HG02870 (cell line): ENCODE results near the gene ZNF536.
"Not testable (repeated sequence)": the region's sequence is repeated elsewhere in the genome, so short reads cannot be mapped to it uniquely, and the experiment has no call there.

ENCODE experiments used
- ATAC-seq: cut with Tn5 transposase; IDR thresholded peaks from one replicate; pipeline ENCODE4 v1.9.1; 2021; ENCODE audit warnings: mild to moderate bottlenecking, moderate library complexity; ENCODE audit not compliant: unreplicated experiment

ZNF536 gene

DNA sequence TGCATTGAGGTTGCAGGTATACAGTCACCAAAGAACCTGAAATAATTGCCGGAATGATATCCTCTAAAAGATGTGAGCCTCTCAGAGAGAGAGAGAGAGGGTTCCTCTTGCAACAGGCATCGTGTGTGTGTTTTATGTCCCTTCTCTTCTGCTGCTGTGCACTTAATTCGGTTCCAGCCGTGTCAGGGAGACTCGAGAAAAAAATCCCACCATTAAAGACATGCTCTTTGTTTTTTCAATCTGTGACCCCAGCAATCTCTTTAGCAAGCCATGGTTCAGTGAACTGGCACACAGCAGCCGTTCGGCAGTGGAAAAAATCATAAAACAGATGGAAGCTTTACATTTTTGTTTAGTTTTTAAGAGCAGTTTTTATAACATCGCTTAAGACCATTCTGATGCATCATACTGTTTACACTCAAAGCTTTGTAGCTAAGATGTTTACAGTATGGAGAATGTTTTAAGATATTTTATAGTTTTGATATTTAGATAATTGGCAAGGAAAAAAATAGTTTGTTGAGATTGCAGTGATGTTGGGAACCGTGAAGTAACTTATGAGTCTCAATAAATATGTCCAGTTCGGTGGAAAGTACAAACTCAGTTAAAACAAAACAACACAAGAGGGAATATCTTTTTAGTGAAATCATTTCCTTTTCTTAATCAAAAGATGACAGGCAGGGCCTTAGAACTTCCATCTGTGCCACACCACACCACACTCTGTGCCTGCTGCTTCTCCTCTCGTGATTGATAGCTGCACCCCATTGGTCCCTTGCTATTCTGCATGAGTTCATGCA lies 31.2 kb upstream of the ZNF536 start:
- no peak for ATAC-seq

- ATAC-seq: no peak
These were observed 30.5 kb upstream of the ZNF536 start for GRCh38 chr19:30341611-30342201.

- no peak for ATAC-seq
These were observed 29.3 kb upstream of the ZNF536 start for GRCh38 chr19:30342901-30343300.

- no peak for ATAC-seq
These were observed 27.4 kb upstream of the ZNF536 start for GRCh38 chr19:30344446-30345425.

GRCh38 chr19:30345686-30346085 lies 26.5 kb upstream of the ZNF536 start:
- no peak for ATAC-seq

DNA sequence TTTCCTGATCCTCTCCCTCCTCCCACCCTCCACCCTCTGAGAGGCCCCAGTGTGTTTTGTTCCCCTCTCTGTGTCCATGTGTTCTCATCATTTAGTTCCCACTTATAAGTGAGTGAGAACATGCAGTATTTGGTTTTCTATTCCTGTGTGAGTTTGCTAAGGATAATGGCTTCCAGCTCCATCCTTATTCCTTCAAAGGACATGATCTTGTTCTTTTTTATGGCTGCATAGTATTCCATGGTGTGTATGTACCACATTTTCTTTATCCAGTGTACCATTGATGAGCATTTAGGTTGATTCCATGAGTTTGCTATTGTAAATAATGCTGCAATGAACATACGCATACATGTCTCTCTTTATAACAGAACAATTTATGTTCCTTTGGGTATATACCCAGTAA lies 25.7 kb upstream of the ZNF536 start:
- not testable (repeated sequence) for ATAC-seq

DNA sequence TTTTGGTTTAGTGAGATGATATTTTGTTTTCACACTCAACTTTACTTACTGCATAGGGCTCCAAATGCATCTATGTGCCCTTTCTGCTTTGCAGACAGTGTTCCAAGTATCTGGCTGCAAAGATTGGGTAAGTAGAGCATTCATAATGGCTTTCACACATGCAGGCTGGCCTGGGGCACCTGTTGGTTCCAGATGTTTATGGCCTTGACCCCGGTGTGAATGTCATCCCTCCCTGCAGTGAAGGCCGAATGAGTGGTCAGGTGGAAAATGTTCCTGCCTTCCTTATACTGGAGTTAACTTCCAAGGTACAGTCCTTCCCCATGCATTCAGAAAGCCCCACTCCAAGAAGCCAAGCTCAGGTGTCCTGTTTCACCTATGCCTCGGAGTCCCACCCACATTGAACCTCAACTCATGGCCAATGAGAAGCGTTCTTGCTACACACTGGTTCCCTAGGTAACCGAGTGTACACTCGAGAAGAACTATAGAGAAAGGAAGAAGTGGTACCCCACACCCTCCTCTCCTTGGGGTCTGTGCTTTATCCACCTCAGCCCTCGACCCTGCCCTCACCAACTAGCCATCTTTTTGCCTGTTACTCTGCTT lies 23.0 kb upstream of the ZNF536 start:
- no peak for ATAC-seq

- ATAC-seq: no peak
These were observed 21.2 kb upstream of the ZNF536 start for GRCh38 chr19:30350692-30351663.

GRCh38 chr19:30351774-30352173 lies 20.4 kb upstream of the ZNF536 start:
- ATAC-seq: no peak

- ATAC-seq: no peak
These were observed 18.7 kb upstream of the ZNF536 start for GRCh38 chr19:30353394-30353945.

DNA sequence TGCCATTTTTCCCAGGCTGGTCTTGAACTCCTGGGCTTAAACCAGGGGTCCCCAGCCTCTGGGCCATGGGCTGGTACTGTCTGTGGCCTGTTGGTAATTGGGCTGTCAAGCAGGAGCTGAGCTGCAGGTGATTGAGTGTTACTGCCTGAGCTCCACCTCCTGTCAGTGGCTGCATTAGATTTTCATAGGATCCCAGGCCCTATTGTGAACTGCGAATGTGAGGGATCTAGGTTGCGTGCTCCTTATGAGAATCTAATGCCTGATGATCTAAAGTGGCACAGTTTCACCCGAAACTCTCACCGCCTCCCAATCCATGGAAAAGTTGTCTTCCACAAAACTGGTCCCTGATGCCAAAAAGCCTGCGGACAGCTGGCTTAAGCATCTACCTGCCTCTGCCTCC lies 16.6 kb upstream of the ZNF536 start:
- no peak for ATAC-seq

GRCh38 chr19:30356951-30357579 lies 15.1 kb upstream of the ZNF536 start:
- ATAC-seq: no peak

DNA sequence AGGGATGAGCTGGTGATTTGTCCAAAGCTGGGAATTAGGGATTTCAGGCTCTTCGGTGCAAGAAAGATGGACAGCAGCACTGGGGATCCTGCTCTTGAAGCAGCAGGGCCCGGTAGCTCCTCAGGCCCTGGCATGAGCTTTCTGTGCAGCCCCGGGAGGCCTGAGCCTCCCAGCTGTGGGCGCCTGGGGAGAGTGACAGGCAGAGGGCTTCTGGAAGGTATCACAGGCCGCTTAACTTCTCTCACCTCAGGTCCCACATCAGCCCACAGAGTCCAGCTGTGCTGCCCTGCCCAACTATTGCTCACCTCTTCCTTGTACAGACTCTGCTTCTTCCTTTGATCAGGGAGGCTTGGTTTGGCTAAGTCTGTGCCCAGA lies 14.6 kb upstream of the ZNF536 start:
- ATAC-seq: no peak

DNA sequence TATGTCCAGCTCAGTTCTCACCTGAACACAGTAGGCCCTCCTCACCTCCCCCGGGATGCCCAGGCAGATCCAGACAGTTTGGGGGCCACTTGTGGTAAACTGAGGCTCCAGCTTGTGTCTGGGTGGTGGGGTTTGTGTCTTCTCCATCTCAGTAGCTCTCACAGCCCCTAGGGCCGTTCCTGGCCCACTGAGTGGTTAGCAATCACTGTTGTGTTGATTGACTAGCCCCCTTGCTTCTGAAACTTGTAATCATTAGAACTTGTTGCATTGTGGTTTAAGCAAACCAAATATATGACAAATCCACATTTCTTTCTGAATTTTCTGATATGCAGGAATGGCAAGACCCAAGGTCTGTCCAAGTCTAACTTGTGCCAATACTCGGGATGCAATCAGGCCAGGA lies 13.9 kb upstream of the ZNF536 start:
- ATAC-seq: no peak

DNA sequence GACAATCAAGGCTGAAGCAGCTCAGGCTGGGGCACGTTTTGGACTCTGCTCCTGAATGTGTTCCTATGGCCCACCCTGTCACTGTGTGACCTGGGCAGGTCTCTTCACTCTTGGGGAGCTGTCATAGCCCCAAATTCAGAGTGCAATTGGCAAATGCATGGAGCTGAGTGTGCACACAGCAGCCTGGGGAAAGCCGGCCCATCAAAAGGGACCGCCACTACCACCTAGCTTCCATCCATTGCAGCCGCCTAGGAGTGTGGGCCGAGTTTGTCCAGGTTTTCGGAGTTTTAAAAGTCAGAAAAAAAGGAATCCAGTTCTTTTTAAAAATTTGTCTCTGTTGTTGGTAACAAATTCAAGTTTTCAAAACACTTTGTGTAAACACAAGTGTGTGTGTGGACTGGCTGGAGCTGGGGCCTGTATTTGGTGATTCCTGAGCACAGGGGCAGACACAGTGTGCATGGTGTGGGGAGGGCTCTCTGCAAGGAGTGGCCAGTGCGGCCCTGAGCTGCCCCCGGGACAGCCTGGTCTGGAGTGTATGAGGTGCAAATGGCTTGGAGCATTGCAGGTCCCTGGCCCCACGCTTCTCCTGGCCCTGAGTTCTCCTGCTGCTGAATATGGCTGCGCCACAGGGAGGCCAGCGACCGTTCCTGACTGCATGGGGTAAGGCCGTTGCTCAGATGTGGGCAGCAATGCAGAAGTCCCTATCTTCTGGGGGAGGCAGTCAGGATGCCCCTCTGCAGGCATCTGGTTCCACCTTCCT lies 13.2 kb upstream of the ZNF536 start:
- no peak for ATAC-seq

GRCh38 chr19:30359936-30360335 lies 12.2 kb upstream of the ZNF536 start:
- no peak for ATAC-seq

GRCh38 chr19:30360376-30361106 lies 11.6 kb upstream of the ZNF536 start:
- no peak for ATAC-seq

GRCh38 chr19:30361107-30361447 lies 11.1 kb upstream of the ZNF536 start:
- no peak for ATAC-seq
